H1 (cell line): ENCODE measurements around the gene SERPINA1. TPM values are rescaled to one million over a fixed set of nuclear protein-coding genes. Genes with fewer than 3 reads are reported as not detected.

Experiments
- RFX5 ChIP-seq: IDR thresholded peaks from 2 replicates; pipeline ENCODE4 v1.6.1; 2011; ENCODE audit warnings: low read depth, low read length, improper control_type of control experiment, borderline replicate concordance
- YY1 ChIP-seq: IDR thresholded peaks from 2 replicates; pipeline ENCODE4 v1.6.1; 2011; ENCODE audit warnings: low read depth, mild to moderate bottlenecking, low read length
- polyA plus RNA-seq, 7 experiments: library from polyadenylated mRNA; depleted of rRNA in 3 of 7; stranded (reverse) in 5 of 7; unstranded in 2 of 7; fragments of >200 nt in 5 of 7; fragments of 200-250 nt in 2 of 7; gene quantifications; 1 replicate in 5 of 7; 2 replicates in 1 of 7; 4 replicates in 1 of 7; pipeline versions ENCODE4 v1.2.1 to v1.2.3, GENCODE V29; 2011 to 2013; ENCODE audit warnings: missing spikeins in 2 of 7, mixed read lengths in 2 of 7
- total RNA-seq: library from RNA; stranded (reverse); fragmentation: NEBNext Ultra II Directional; extraction: Animal tissue kit (Norgen Biotek cat#: 25700); gene quantifications from 2 replicates; pipeline ENCODE4 v1.2.1, GENCODE V29; 2021
- TF ChIP-seq, protein P1 (sequence below): fragments of 300-600 bp; sonication (generic); IDR thresholded peaks from 2 replicates; pipeline ENCODE4 v1.7.1; 2012; ENCODE audit warnings: low read length, moderate library complexity, mild to moderate bottlenecking, inconsistent platforms; ENCODE audit not compliant: insufficient replicate concordance

SERPINA1 gene
- total and polyA plus RNA-seq, 2 of the 8 experiments (the other 6 are each of a cell fraction or from before 2014, with no cell fraction given) = 0.08 TPM; not detected in 1

GRCh38 chr14:94332587-94332986 lies 55.8 kb downstream of the SERPINA1 start (continued):
- TF ChIP-seq, protein P1, sequence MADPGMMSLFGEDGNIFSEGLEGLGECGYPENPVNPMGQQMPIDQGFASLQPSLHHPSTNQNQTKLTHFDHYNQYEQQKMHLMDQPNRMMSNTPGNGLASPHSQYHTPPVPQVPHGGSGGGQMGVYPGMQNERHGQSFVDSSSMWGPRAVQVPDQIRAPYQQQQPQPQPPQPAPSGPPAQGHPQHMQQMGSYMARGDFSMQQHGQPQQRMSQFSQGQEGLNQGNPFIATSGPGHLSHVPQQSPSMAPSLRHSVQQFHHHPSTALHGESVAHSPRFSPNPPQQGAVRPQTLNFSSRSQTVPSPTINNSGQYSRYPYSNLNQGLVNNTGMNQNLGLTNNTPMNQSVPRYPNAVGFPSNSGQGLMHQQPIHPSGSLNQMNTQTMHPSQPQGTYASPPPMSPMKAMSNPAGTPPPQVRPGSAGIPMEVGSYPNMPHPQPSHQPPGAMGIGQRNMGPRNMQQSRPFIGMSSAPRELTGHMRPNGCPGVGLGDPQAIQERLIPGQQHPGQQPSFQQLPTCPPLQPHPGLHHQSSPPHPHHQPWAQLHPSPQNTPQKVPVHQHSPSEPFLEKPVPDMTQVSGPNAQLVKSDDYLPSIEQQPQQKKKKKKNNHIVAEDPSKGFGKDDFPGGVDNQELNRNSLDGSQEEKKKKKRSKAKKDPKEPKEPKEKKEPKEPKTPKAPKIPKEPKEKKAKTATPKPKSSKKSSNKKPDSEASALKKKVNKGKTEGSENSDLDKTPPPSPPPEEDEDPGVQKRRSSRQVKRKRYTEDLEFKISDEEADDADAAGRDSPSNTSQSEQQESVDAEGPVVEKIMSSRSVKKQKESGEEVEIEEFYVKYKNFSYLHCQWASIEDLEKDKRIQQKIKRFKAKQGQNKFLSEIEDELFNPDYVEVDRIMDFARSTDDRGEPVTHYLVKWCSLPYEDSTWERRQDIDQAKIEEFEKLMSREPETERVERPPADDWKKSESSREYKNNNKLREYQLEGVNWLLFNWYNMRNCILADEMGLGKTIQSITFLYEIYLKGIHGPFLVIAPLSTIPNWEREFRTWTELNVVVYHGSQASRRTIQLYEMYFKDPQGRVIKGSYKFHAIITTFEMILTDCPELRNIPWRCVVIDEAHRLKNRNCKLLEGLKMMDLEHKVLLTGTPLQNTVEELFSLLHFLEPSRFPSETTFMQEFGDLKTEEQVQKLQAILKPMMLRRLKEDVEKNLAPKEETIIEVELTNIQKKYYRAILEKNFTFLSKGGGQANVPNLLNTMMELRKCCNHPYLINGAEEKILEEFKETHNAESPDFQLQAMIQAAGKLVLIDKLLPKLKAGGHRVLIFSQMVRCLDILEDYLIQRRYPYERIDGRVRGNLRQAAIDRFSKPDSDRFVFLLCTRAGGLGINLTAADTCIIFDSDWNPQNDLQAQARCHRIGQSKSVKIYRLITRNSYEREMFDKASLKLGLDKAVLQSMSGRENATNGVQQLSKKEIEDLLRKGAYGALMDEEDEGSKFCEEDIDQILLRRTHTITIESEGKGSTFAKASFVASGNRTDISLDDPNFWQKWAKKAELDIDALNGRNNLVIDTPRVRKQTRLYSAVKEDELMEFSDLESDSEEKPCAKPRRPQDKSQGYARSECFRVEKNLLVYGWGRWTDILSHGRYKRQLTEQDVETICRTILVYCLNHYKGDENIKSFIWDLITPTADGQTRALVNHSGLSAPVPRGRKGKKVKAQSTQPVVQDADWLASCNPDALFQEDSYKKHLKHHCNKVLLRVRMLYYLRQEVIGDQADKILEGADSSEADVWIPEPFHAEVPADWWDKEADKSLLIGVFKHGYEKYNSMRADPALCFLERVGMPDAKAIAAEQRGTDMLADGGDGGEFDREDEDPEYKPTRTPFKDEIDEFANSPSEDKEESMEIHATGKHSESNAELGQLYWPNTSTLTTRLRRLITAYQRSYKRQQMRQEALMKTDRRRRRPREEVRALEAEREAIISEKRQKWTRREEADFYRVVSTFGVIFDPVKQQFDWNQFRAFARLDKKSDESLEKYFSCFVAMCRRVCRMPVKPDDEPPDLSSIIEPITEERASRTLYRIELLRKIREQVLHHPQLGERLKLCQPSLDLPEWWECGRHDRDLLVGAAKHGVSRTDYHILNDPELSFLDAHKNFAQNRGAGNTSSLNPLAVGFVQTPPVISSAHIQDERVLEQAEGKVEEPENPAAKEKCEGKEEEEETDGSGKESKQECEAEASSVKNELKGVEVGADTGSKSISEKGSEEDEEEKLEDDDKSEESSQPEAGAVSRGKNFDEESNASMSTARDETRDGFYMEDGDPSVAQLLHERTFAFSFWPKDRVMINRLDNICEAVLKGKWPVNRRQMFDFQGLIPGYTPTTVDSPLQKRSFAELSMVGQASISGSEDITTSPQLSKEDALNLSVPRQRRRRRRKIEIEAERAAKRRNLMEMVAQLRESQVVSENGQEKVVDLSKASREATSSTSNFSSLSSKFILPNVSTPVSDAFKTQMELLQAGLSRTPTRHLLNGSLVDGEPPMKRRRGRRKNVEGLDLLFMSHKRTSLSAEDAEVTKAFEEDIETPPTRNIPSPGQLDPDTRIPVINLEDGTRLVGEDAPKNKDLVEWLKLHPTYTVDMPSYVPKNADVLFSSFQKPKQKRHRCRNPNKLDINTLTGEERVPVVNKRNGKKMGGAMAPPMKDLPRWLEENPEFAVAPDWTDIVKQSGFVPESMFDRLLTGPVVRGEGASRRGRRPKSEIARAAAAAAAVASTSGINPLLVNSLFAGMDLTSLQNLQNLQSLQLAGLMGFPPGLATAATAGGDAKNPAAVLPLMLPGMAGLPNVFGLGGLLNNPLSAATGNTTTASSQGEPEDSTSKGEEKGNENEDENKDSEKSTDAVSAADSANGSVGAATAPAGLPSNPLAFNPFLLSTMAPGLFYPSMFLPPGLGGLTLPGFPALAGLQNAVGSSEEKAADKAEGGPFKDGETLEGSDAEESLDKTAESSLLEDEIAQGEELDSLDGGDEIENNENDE = no peak
- TF ChIP-seq RFX5 (no peak), YY1 (no peak)
